Stimulated activated CD8-positive, alpha-beta memory T cell treated with anti-CD3 and anti-CD28 coated beads, Interleukin-15, amount 100 ng/mL, for 48 hours (primary cell): ENCODE results near the gene ZC3H12A.

Experiments used
- DNase-seq, 2 donors: peaks; one replicate each; pipeline ENCODE4 v3.0.0-alpha.2; 2020; ENCODE audit warnings: low read depth in 2 of 2

Gene ZC3H12A

DNA sequence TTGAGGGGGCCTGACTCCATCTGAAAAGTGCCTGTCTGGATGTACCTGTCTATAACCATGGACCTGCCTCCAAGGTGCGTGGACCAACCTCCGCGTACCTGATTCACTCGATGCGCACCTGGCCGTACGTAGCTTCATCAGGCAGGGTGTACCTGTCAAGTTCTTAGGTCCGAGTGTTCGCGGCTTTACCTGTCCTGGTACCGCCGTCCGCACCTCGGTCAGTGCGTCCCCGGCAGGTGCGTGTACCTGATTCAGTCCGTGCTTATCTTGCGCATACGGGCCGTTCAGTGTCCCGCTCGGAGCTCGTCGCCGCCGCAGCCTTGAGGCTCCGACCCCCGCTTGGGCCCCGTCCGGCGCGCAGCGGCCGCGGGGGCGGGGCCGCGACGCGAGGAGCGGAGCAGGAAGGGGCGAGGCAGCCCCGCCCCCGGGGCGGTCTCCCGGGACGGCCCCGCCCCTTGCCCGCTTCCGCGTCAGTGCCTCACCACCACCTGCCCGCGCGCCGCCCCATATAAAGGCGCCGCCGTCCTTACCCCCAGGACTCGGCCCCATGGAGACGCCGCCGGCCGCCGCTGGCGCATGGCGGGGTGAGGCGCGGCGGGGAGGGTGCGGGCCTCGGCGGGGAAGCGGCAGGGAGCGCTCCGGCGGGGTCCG is at the start of gene ZC3H12A:
Gene ZC3H12A (plus strand): TSS at position 535 of the 651 bp plus-strand sequence. CDS start 917 bp downstream, outside the sequence.
- DNase-seq, result peak; percentile 89 to 92

DNA sequence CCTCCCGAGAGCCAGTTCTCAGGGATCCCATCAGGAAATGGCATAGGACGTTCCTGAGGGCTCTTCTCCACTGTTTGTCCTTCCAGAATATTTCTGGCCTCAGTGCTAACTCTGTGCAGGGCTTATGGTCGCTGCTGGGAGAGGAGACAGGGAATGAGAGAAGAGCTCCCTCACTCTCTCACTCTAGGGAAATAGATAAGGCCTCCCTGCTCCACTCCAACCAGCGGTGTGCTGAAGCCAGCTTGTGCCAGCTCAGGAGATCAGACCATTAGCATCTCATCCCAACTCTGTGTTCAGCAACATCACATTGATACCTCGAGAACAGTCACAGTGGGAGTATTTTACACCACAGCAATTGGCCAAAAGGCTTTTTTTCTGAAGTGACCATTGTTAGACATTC is 49.2 kb upstream of the ZC3H12A start:
- DNase-seq, result no peak

DNA sequence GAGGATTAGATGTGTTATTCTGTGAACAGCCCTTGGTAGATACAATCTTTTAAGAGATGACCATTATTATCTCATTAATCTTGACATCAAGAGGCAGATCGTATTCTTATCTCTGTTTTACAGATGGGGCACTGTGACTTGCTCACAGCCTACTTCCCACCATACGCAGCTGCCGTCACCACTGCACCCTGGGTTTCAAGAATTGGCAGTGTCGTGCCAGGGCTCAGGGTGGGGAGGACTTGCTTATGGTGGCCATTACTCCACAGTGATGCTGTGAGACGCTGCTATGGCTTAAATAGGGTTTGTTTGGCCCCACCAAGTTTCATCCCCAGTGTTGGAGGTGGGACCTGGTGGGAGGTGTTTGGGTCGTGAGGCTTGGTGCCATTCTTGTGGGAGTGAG is 45.4 kb upstream of the ZC3H12A start:
- no peak for DNase-seq

DNA sequence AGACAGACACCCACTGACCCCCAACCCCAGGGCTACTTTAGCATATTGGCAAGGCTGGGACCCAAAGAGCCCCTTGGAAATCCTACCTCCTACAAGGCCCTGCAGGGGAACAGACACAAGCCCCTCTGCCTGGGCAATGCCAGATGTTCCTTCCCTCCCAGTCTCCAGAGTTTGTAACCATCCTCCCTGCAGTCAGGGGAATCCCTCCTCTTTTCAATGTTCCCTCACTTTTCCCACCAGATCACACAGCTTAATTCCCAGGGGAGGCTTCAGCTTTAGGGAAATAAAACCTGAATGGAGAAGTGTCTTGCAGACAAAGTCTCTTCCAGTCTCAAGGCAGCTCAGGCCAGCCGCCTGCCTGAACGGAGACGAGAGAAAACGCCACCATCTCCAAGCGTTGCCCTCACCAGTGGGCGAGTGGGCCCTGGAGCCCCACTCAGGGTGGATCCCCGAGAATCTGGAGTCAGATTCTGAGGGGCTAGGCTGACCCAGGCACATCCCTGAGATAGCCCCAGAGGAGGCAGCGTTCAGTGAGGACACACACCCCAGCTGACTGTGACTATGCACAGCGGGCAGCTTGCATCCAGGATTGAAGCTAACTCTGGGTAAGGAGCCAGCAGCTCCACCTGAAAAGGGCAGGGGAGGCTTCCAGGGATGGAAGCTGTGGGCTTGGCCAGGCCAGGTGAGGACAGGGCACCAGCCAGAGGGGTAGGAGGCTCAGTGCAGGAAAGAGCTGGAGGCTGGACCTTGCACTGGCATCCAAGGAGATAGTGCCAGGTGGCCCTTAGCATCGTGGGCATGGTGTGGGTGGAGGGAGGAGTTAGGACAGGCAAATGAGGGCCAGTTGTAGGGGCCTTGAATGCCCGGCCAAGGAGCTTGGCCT is 44.0 kb upstream of the ZC3H12A start:
- no peak for DNase-seq

DNA sequence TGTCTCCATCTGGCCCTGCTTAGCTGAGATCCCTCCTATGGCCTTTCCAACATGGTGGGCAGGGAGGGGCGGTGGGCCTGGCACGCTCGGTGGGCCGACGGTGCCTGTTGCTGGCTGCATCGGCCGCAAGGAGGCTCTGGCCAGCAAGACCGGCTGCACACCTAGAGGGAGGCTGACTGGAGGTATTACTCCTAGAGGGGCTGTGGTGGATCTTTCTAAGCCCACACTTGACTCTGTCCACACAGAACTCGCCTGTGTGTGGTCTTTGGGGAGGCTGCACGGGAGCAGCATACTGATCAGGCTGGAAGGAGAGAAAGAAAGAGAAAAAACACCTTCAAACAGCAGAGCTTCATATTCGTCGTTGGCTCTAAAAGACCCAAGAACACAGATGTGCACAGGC is 41.7 kb upstream of the ZC3H12A start:
- no peak for DNase-seq

DNA sequence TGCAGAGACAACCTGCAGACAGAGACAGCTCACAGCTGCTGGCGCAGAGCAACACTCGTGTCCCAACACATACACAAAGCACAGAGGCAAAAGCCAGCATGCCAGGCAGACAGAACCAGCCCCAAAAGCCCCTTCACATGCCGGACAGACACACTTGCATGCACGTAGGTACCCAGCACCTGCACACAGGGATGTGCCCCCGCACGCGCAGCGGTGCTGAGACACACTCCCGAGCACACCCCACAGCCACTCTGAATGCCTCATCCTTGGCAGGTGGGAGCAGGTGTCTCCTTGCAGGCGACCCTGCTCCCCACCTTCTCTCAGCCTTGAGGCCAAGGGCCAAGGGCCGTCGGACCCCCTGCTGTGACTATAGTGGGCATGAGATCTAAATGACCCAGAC is 41.2 kb upstream of the ZC3H12A start:
- no peak for DNase-seq

DNA sequence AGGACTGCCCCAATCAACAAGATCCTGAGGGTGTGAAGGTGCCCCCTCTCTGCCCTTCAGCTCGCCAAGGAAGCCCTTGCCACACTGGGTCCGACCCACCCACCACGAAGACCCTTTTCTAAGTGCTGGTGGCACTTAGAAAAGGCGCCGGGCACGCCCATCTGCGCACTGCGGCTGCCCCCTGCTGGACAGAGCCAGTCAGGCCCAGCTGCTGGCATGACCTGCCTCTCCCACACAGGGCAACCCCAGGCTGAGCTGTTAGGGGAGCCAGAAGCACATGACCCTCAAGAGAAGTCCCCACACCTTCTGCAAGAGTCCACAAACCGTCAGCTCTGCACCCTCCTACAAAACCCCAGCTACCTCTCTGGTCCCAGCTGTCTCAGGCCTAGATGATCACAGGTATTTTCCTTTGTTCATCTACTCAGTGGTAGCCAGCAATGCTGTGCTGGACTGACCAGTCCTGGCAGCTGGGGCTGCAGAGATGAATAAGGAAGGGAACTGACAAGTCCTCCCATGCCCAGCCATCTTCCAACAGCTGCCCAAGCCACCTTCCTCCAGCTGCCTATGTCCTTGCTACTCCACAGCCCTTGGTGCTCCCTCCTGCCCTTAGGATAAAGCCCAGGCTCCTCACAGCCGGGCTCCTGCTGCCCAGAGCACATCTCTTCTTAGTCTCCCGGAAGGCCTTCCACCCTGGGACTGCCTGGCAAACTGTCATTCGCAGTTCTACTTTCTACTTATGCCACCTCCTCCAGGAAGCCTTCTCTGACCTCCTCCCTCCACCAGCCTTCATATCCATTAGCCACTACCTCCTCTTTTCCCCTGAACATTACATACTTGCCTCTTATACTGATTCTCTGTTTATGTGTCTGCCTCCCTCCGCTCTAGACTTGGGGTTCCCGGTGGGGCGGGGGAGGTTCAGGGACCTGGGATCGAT is 39.8 kb upstream of the ZC3H12A start:
- peak; percentile 39 to 42 for DNase-seq

DNA sequence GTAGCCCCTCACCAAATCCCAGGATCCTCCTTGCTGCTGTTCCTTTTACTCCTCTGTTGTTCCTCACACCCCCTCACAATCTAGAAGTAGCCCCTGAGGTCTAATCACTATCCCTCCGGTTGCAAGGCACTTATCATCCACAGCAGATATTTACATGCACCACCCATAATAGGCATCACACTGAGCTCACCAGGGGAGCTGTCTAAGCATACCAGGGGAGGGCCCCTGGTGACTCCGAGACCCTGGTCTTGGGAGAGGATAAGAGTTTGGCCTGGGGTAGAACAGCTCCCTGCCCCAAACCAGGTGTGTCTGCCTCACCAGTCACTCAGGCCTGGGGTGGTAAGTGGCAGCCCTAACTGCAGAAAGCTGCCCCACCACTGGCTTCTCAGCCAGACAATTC is 37.3 kb upstream of the ZC3H12A start:
- no peak for DNase-seq

DNA sequence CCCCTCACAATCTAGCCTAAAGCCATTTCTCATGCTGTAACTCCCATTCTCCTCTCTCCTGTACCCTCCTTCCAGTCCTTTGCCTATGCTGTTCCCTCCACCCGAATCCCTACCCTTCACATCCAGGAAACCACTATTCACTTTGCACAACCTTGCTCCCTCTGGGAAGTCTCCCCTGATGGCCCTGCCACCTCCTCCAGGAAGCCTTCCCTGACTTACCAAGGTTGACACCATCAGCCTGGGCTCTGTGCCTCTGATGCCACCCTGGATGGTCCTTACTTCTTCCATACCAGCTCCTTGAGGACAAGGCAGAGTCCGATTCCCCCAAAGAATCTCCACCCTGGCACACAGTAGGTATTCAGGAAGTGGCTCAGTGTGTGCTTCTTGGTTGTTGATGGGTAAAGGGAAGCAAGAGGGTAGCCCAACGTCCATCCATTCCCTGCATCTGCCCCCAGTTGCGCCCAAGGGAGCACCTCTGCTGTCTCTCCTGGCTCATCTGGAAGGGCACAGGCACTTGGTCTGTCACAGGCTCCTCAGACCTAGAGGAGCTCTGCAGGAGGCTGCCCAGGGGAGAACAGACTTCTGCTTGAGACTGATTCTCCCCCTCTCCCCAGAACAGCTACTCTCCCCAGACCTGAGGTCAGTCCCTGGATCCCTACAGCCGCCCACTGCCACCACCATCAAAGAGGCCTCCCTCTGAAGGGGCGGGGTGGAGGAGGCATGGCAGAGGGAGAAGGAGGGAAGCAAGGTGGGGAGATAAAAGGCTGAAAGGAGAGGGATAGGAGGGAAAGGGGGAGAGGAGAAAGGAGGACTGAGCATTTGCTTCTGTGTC is 36.1 kb upstream of the ZC3H12A start:
- no peak for DNase-seq

DNA sequence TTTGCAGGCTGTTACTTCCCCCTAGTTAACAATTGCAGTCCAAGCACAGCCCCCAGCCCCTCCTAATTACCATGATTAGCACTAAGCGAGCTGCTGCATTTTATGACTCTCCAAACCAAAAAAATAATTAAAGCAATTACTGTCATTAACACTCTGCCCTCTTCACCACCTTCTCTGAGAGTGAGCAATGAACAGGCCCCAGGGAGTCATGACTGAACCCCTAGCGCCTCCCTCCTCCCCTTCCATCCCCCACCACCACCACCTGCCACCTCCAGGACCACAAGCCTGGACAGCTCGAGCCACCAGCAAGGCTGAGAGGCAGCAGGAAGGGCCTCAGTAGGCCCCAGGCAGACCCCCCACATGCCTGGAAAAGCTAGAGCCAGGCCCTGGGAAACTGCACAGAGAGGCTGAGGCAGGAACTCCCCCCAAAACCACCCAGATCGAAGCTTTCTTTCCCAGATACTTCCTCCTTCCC is 35.5 kb upstream of the ZC3H12A start:
- DNase-seq, result no peak

DNA sequence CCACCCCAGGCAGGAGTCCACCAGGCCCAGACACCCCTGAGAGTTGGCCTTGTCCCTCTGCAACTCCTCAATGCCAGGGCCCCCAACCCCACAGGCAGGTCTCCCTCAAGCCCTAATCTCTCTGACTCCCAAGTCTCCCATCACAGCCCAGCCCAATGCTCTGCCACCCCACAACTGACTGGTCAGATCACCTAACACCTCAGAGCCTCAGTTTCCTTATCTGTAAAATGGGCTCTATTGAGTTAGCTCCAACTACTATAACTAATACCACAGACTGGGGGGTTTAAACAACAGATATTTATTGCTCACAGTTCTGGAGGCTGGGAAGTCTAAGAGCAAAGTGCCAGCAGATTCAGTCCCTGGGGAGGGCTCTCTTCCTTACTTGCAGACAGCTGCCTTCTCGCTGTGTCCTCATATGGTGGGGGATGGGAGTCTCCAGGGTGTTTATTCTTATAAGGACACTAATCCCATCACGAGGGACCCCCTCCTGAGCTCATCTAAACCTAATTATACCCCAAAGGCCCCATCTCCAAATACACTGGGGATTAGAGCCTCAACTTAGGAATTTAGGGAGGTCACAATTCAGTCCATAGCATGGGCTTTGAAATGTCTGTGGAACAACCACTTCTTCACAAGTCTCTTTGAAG is 34.9 kb upstream of the ZC3H12A start:
- DNase-seq, result no peak

DNA sequence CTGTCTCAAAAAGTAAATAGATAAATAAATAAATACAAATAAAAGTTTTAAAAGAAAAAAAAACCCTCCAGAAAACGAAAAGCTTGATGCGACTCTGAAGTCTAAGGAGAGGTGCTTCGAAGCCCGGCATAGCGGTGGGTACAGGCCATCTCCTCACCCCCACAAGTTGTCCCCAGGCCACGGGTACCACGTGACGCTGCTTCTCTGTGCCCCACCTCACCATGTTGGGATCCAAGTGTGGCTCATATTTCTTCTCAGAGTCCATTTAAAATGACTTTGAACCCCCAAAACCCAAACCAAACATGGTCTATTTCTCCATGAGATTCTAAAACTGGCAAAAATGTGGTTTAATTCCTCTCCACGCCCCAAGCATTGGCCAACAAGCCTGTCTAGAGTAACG is 32.9 kb upstream of the ZC3H12A start:
- DNase-seq, result no peak

DNA sequence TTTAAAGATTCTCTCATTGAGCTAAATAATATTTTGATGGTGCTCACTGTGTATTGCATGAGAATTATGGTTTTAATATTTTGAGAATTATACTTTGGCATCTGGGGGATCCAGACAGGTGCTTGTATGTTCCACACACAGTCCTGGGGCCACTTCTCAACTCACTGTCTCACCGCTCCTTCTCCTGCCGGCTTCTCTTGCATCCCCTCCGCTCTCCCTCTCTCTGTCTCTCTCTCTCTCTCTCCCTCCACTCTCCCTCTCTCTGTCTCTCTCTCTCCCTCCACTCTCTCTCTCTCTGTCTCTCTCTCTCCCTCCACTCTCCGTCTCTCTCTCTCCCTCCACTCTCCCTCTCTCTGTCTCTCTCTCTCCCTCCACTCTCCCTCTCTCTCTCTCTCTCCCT is 32.2 kb upstream of the ZC3H12A start:
- DNase-seq, result no peak

DNA sequence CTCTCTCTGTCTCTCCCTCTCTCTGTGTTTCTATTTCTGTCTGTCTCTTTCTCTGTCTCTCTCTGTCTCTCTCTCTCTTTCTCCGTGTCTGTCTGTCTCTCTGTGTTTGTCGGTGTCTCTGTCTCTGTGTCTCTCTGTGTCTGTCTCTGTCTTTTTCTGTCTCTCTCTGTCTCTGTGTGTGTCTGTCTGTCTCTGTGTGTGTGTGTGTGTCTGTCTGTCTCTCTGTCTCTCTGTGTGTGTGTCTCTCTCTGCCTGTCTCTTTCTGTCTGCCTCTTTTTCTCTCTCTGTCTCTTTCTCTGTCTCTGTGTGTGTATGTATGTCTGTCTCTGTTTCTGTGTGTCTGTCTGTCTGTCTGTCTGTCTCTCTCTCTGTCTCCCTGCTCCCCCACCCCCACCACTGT is 31.7 kb upstream of the ZC3H12A start:
- no peak for DNase-seq

DNA sequence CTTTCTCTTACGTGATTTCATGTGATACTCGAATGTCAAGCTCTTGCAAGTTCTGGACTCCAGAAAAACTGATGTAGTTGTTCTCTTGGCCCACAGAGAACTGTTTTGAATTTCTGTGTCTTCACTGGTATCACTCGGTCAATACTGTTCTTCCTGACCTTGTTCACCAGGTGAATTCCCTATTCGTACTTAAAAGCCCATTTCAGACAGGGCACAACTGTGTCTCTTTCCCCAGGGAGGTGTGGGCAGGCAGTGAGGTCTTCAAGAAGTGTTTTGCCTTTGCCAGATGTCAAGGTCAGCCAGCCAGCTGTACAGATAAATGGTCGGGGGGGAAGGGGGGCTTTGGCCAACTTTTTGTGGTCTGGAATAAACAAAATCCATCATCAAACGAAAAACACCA is 27.5 kb upstream of the ZC3H12A start:
- no peak for DNase-seq

DNA sequence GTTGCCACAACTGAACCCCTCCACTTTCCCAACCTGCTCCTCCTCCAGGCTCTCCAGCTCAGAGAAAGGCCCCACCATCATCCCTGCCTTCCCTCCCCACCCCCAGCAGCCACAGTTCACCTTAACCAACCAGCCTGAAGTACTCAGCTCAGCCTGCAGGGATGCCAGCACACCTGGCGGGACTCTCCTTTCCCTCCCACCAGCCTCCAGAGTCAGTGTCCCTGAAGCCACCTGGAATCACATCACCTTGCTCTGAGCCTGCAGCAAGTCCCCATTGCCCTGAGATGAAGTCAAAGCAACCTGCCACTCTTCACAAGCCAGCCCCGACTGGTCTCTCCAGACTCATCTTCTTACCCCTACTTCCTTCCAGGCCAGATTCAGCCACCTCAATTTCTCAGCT is 26.2 kb upstream of the ZC3H12A start:
- no peak for DNase-seq

DNA sequence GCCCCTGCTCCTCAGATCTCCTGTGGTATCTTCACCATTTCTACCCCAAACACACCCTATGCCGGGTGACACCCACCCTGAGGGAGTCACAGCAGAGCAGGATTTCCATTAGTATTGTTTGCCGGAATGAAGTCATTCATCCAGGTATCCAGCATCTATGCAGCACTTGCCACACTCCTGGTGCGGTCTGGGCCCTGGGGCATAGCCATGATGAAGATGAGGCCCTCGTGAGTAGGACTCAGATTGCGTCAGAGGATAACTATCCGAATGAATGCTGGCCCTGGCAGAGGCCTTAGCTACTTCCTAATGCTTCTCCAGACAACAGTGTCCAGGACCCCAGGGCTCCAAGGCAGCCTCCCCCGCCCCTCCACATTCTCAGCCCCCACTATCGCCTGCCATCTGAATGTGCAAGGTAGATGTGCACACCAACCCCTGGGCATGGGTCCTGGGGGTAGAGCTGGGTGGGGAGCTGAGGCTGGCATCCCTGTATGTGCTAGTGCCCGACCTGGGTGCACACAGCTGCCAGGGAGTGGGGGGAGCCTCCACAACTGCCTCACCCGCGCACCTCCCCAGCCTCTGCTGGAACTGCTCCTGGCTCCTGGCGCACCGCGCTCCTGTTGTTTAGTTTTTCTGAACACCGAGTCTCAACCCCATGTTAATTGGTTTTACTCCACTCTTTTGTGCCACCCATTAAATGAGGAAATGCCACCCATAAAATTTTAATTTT is 25.5 kb upstream of the ZC3H12A start:
- DNase-seq, result no peak

DNA sequence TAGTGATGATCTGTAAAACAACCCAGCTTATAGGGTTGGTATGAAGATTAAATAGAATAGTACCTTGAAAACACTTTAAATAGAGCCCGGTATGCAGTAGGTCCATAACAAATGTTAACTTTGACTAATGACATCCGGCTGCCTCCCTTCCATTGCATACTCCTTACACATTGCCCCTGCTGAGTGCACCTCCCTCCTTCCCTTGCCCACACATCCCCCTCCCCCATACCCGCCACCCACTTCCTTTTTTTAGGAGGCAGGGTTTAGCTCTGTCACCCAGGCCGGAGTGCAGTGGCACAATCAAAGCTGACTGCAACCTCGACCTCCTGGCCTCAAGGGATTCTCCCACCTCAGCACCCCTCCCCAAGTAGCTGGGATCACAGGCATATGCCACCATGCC is 24.4 kb upstream of the ZC3H12A start:
- DNase-seq, result no peak

DNA sequence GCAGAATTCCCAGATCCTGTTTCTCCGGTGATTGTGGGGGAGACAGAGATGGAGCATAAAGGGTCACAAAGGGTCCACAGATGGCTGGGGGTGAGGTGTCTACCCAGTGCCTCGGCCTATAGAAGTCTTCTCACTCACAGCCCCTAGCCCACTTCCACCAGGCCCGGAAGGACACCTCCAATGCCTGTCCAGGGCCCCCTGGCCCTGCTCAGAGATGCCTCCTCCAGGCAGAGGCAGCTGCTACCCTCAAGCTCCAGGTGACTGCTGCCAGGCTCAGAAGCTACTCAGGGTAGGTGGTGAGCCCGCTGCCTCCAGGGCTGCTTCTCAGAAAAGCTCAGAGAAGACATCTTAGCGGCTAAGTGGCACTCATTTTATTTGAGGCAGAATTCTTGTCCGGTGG is 22.0 kb upstream of the ZC3H12A start:
- no peak for DNase-seq

DNA sequence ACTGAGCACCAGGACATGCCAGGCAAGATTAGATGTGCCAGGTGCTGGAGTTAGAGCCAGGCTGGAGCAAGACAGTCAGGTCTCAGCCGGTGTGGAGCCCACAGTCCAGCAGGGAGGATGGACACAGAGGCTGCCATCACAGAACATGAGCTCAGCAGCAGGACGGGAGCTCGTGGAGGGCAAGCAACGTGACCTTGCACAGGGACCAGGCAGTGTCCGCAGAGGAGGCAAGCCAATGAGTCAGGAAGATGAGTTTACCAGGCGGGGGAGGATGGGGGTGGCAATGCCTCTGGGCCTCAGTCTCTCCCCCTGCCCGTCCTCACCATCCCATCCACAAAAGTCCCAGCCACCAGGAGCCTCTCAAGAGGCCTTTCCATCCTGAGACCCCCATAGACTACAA is 20.7 kb upstream of the ZC3H12A start:
- no peak for DNase-seq
